Measurements from ENCODE around the gene FZD2. TPM values are rescaled to one million over a fixed set of nuclear protein-coding genes. Genes with fewer than 3 reads are reported as not detected.

The FZD2 gene
- total RNA-seq, 2 donors from 2014 or later, result 0.67 to 2.0 TPM

GRCh38 chr17:44593156-44593555, 35.9 kb downstream of the FZD2 start:
- Histone ChIP-seq H3K27me3 (no peaks in the 10 kb centered on the region), H3K4me3 (no peak overlapping the region), H3K9me3 (no peaks in the 10 kb centered on the region), H3K4me1 (no peaks in the 10 kb centered on the region), H3K27ac (no peak overlapping the region), H3K36me3 (no peaks in the 10 kb centered on the region), H3K9ac (ENCODE audit: low read depth in 2 of 2, low read length in 2 of 2) (no peak overlapping the region)
- no peak for TF ChIP-seq CTCF (IDR thresholded peaks at IDR 0.05)
- no peak for DNase-seq
- intact Hi-C loops (cut with DNase I), result no loop called here

GRCh38 chr17:44595216-44595775, 38.0 kb downstream of the FZD2 start:
- H3K9me3 ChIP-seq, result no peaks in the 10 kb centered on the region
- no peaks in the 10 kb centered on the region for H3K27me3 ChIP-seq
- TF ChIP-seq CTCF (IDR thresholded peaks at IDR 0.05), result no peak
- intact Hi-C loops (cut with DNase I), result no loop called here
- no peaks in the 10 kb centered on the region for H3K36me3 ChIP-seq
- H3K4me3 ChIP-seq, result no peak overlapping the region
- H3K27ac ChIP-seq, result no peak overlapping the region
- no peak for DNase-seq
- no peak overlapping the region for H3K9ac ChIP-seq (ENCODE audit: low read depth in 2 of 2, low read length in 2 of 2)
- no peaks in the 10 kb centered on the region for H3K4me1 ChIP-seq

DNA sequence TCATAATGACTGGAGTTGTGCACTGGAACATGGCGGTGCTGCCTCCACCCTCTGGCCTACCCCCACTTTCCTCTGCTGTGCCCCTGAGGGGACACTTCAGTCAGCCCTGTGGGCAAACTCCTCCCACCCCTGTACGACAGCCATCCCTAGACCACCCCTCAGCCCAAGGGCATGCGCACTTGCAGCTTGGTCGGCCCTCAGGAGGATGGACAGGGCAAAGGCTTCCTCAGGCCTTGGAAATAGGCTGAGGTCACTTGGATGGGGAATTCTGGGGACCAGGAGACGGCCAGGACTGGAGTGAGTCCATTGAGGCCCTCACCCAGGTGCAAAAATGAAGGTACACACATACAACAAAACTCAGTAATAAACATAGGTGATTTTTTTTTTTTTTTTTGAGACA, 41.0 kb downstream of the FZD2 start:
- Histone ChIP-seq H3K36me3 (no peaks in the 10 kb centered on the region), H3K9me3 (no peaks in the 10 kb centered on the region), H3K4me1 (no peaks in the 10 kb centered on the region), H3K27ac (no peak overlapping the region), H3K27me3 (no peaks in the 10 kb centered on the region), H3K4me3 (no peak overlapping the region), H3K9ac (ENCODE audit: low read depth in 2 of 2, low read length in 2 of 2) (no peak overlapping the region)
- TF ChIP-seq CTCF (IDR thresholded peaks at IDR 0.05), result no peak
- no peak for DNase-seq
- intact Hi-C loops (cut with DNase I), result no loop called here

DNA sequence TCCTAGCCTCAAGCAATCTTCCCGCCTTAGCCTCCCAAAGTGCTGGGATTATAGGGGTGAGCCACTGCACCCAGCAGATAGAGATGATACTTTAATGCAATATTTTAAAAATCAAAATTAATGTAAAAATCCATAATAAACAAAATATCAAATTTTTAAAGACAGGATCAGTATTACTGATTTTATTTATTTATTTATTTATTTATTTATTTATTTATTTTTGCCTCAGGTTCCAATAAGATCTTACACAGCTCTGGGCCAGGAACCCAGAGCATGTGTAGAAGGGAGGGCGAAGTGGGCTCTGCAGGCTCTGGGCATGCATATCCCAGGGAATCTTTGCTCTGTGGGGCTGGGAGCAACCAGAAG, 41.6 kb downstream of the FZD2 start:
- Histone ChIP-seq H3K9me3 (no peaks in the 10 kb centered on the region), H3K9ac (ENCODE audit: low read depth in 2 of 2, low read length in 2 of 2) (no peak overlapping the region), H3K27me3 (no peaks in the 10 kb centered on the region), H3K27ac (no peak overlapping the region), H3K4me1 (no peaks in the 10 kb centered on the region), H3K4me3 (no peak overlapping the region), H3K36me3 (no peaks in the 10 kb centered on the region)
- intact Hi-C loops (cut with DNase I), result no loop called here
- no peak for DNase-seq
- TF ChIP-seq CTCF (IDR thresholded peaks at IDR 0.05), result no peak

DNA sequence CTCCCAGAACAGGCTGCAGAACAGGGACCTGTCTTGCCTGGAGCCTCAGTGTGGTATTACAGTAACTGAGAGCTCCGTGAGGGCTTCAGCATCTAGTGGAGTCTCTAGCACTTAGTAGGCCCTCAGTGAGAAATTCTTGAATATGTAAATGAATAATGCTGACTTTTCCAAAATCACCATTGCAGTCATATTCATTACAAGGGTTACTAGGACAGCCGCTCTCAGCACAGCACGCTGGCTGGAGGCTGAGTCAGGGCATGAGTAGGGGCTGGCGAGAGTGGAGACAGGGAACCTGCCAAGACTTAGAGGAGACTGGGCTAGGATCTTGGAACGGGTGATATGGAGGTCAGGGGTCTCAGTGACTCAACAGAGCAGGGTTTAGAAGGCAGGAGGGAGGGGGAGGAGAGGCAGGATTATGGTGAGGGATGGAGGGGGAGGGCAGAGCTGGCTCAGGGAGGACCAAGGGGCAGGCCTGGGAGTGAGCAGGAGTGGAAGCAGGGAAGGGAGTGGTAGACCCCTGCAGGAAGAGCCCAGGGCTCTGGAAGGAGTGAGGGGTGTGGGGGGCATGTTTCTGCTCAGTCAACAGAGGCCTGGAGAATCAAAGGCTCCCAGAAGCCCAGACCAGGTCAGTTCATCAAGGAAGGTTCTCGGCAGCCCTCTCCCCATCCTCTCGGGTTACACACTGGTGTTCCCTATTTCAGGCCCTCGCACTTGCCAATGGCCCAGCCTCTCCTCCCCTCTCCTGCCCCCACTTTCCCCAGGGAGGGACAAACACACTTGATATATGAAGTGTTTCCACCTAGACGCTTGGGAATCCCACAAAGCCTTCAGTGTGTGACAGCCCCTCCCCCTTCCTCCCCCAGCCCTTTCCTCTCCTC, 42.3 kb downstream of the FZD2 start:
- Histone ChIP-seq H3K36me3 (no peaks in the 10 kb centered on the region), H3K4me1 (no peaks in the 10 kb centered on the region), H3K9ac (ENCODE audit: low read depth in 2 of 2, low read length in 2 of 2) (no peak overlapping the region), H3K4me3 (no peak overlapping the region), H3K9me3 (no peaks in the 10 kb centered on the region), H3K27ac (no peak overlapping the region), H3K27me3 (no peaks in the 10 kb centered on the region)
- no peak for TF ChIP-seq CTCF (IDR thresholded peaks at IDR 0.05)
- intact Hi-C loops (cut with DNase I), result no loop called here
- peak; percentile 55 for DNase-seq
